Measurements from ENCODE around the gene PTPRM. TPM values are rescaled to one million over a fixed set of nuclear protein-coding genes. Genes with fewer than 3 reads are reported as not detected.

Gene PTPRM
- total RNA-seq, 1 experiment from 2014 or later = 100.0 TPM

GRCh38 chr18:8005870-8006569 is 438.9 kb downstream of the PTPRM start:
- peaks cover 6% of the 10 kb centered on the region for H3K4me1 Mint-ChIP-seq (ENCODE audit: low read depth, unreplicated experiment)
- no peak for DNase-seq
- no peaks in the 10 kb centered on the region for H3K27me3 Mint-ChIP-seq (ENCODE audit: insufficient read depth, unreplicated experiment)
- Histone ChIP-seq H3K36me3 (ENCODE audit: control insufficient read depth, insufficient read depth, low read length) (no peaks in the 10 kb centered on the region), H3K4me1 (peaks cover 12% of the 10 kb centered on the region; the same call in 1 of the 2 replicates), H3K27me3 (replicated peaks; ENCODE audit: control insufficient read depth, insufficient read depth, low read length) (no peaks in the 10 kb centered on the region), H3K4me3 (ENCODE audit: low read depth, low read length) (no peak overlapping the region), H3K9me3 (no peaks in the 10 kb centered on the region)
- no peak overlapping the region for H3K27ac Mint-ChIP-seq (ENCODE audit: unreplicated experiment)
- H3K36me3 Mint-ChIP-seq (ENCODE audit: insufficient read depth, unreplicated experiment) = peaks cover 20% of the 10 kb centered on the region
- ChIA-PET POLR2A (no interaction called here), CTCF (no interaction called here)
- TF ChIP-seq, protein P1, sequence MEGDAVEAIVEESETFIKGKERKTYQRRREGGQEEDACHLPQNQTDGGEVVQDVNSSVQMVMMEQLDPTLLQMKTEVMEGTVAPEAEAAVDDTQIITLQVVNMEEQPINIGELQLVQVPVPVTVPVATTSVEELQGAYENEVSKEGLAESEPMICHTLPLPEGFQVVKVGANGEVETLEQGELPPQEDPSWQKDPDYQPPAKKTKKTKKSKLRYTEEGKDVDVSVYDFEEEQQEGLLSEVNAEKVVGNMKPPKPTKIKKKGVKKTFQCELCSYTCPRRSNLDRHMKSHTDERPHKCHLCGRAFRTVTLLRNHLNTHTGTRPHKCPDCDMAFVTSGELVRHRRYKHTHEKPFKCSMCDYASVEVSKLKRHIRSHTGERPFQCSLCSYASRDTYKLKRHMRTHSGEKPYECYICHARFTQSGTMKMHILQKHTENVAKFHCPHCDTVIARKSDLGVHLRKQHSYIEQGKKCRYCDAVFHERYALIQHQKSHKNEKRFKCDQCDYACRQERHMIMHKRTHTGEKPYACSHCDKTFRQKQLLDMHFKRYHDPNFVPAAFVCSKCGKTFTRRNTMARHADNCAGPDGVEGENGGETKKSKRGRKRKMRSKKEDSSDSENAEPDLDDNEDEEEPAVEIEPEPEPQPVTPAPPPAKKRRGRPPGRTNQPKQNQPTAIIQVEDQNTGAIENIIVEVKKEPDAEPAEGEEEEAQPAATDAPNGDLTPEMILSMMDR (IDR thresholded peaks at IDR 0.05; ENCODE audit: insufficient read depth in 1 of 2, low read depth in 1 of 2, low read length in 1 of 2, severe bottlenecking in 1 of 2, unreplicated experiment in 1 of 2) = no peak
- H3K9me3 Mint-ChIP-seq (ENCODE audit: unreplicated experiment) = no peaks in the 10 kb centered on the region
- BruUV-seq (replicated peaks) = no TSS peak
- H3K4me3 Mint-ChIP-seq (ENCODE audit: unreplicated experiment) = no peak overlapping the region
- intact Hi-C loops (cut with micrococcal nuclease; ENCODE audit: unreplicated experiment) = no loop called here

GRCh38 chr18:8006979-8007378 is 439.9 kb downstream of the PTPRM start:
- H3K9me3 ChIP-seq = no peaks in the 10 kb centered on the region
- intact Hi-C loops (cut with micrococcal nuclease; ENCODE audit: unreplicated experiment) = no loop called here
- CTCF ChIA-PET = no interaction called here
- H3K4me1 ChIP-seq = peaks cover 12% of the 10 kb centered on the region; the same call in 1 of the 2 replicates
- no TSS peak for BruUV-seq (replicated peaks)
- Mint-ChIP-seq H3K27me3 (ENCODE audit: insufficient read depth, unreplicated experiment) (no peaks in the 10 kb centered on the region), H3K9me3 (ENCODE audit: unreplicated experiment) (no peaks in the 10 kb centered on the region), H3K27ac (ENCODE audit: unreplicated experiment) (no peak overlapping the region), H3K4me1 (ENCODE audit: low read depth, unreplicated experiment) (peaks cover 6% of the 10 kb centered on the region), H3K36me3 (ENCODE audit: insufficient read depth, unreplicated experiment) (peaks cover 12% of the 10 kb centered on the region), H3K4me3 (ENCODE audit: unreplicated experiment) (no peak overlapping the region)
- POLR2A ChIA-PET = no interaction called here
- H3K4me3 ChIP-seq (ENCODE audit: low read depth, low read length) = no peak overlapping the region
- TF ChIP-seq, protein P1 (IDR thresholded peaks at IDR 0.05; ENCODE audit: insufficient read depth in 1 of 2, low read depth in 1 of 2, low read length in 1 of 2, severe bottlenecking in 1 of 2, unreplicated experiment in 1 of 2) = no peak
- H3K27me3 ChIP-seq (replicated peaks; ENCODE audit: control insufficient read depth, insufficient read depth, low read length) = no peaks in the 10 kb centered on the region
- no peak for DNase-seq
- no peaks in the 10 kb centered on the region for H3K36me3 ChIP-seq (ENCODE audit: control insufficient read depth, insufficient read depth, low read length)

- H3K27ac Mint-ChIP-seq (ENCODE audit: unreplicated experiment) = no peak overlapping the region
- Histone ChIP-seq H3K27me3 (replicated peaks; ENCODE audit: control insufficient read depth, insufficient read depth, low read length) (no peaks in the 10 kb centered on the region), H3K4me1 (peaks cover 12% of the 10 kb centered on the region; the same call in 1 of the 2 replicates), H3K4me3 (ENCODE audit: low read depth, low read length) (no peak overlapping the region), H3K36me3 (ENCODE audit: control insufficient read depth, insufficient read depth, low read length) (no peaks in the 10 kb centered on the region), H3K9me3 (no peaks in the 10 kb centered on the region)
- no peaks in the 10 kb centered on the region for H3K9me3 Mint-ChIP-seq (ENCODE audit: unreplicated experiment)
- intact Hi-C loops (cut with micrococcal nuclease; ENCODE audit: unreplicated experiment) = no loop called here
- H3K27me3 Mint-ChIP-seq (ENCODE audit: insufficient read depth, unreplicated experiment) = no peaks in the 10 kb centered on the region
- H3K36me3 Mint-ChIP-seq (ENCODE audit: insufficient read depth, unreplicated experiment) = peaks cover 8% of the 10 kb centered on the region
- H3K4me1 Mint-ChIP-seq (ENCODE audit: low read depth, unreplicated experiment) = peaks cover 6% of the 10 kb centered on the region
- CTCF ChIA-PET = no interaction called here
- POLR2A ChIA-PET = no interaction called here
- no peak overlapping the region for H3K4me3 Mint-ChIP-seq (ENCODE audit: unreplicated experiment)
- no TSS peak for BruUV-seq (replicated peaks)
- DNase-seq = no peak
- TF ChIP-seq, protein P1 (IDR thresholded peaks at IDR 0.05; ENCODE audit: insufficient read depth in 1 of 2, low read depth in 1 of 2, low read length in 1 of 2, severe bottlenecking in 1 of 2, unreplicated experiment in 1 of 2) = no peak
Measured at GRCh38 chr18:8008033-8008432, 440.9 kb downstream of the PTPRM start.

All from Caco-2 (cell line).